Measurements from ENCODE around the gene TMEM272. TPM values are rescaled to one million over a fixed set of nuclear protein-coding genes. Genes with fewer than 3 reads are reported as not detected.

Gene TMEM272
- total and polyA plus RNA-seq, 2 experiments from 2014 or later: 0.11 to 0.76 TPM

GRCh38 chr13:51807041-51807440 is 37.9 kb downstream of the TMEM272 start:
- H3K9me2 ChIP-seq (ENCODE audit: insufficient read depth): no peaks in the 10 kb centered on the region
- no peak overlapping the region for H3K27ac ChIP-seq (ENCODE audit: low read depth)
- no peak for DNase-seq (ENCODE audit: low spot score)
- peaks cover 38% of the 10 kb centered on the region for H3K4me1 Mint-ChIP-seq
- ATAC-seq: no peak
- peaks cover 8% of the 10 kb centered on the region for H3K27me3 Mint-ChIP-seq (ENCODE audit: insufficient read depth, low read depth, poor library complexity)
- no peaks in the 10 kb centered on the region for H3K36me3 ChIP-seq (ENCODE audit: insufficient read depth)
- H3K36me3 Mint-ChIP-seq (ENCODE audit: low read depth): no peaks in the 10 kb centered on the region
- H4K20me1 ChIP-seq (replicated peaks; ENCODE audit: insufficient read depth): no peaks in the 10 kb centered on the region
- no peak overlapping the region for H2AFZ ChIP-seq
- no peaks in the 10 kb centered on the region for H3K27me3 ChIP-seq (ENCODE audit: insufficient read depth)
- no peak overlapping the region for H3K27ac Mint-ChIP-seq
- H3K79me2 ChIP-seq (replicated peaks; ENCODE audit: insufficient read depth): 0 out of 2 replicates have a peak, but pooled peaks cover 4% of the 10 kb centered on the region
- H3K4me3 Mint-ChIP-seq: no peak overlapping the region
- peaks cover 9% of the 10 kb centered on the region; the same call in 1 of the 2 replicates for H3F3A ChIP-seq (replicated peaks; ENCODE audit: low read depth)
- no peak for TF ChIP-seq CREB1 (CRISPR knock-in tag; IDR thresholded peaks at IDR 0.05; ENCODE audit: low read depth)
- no peak for TF ChIP-seq EZH2 (IDR thresholded peaks at IDR 0.05; ENCODE audit: low read depth, unreplicated experiment)
- H3K4me2 ChIP-seq: no peak overlapping the region
- peaks cover 34% of the 10 kb centered on the region for H3K4me1 ChIP-seq (ENCODE audit: insufficient read depth)
- H3K9me3 Mint-ChIP-seq: no peaks in the 10 kb centered on the region
- no peak overlapping the region for H3K4me3 ChIP-seq

- no peaks in the 10 kb centered on the region for H3K27me3 ChIP-seq (ENCODE audit: insufficient read depth)
- peaks cover 8% of the 10 kb centered on the region for H3K27me3 Mint-ChIP-seq (ENCODE audit: insufficient read depth, low read depth, poor library complexity)
- no peak overlapping the region for H3K4me3 ChIP-seq
- DNase-seq (ENCODE audit: low spot score): no peak
- H3K4me3 Mint-ChIP-seq: no peak overlapping the region
- no peaks in the 10 kb centered on the region for H3K9me3 Mint-ChIP-seq
- H4K20me1 ChIP-seq (replicated peaks; ENCODE audit: insufficient read depth): no peaks in the 10 kb centered on the region
- no peaks in the 10 kb centered on the region for H3K9me2 ChIP-seq (ENCODE audit: insufficient read depth)
- H3K79me2 ChIP-seq (replicated peaks; ENCODE audit: insufficient read depth): 0 out of 2 replicates have a peak, but pooled peaks cover 4% of the 10 kb centered on the region
- H3K4me1 Mint-ChIP-seq: peaks cover 40% of the 10 kb centered on the region
- ATAC-seq: no peak
- H3K36me3 ChIP-seq (ENCODE audit: insufficient read depth): no peaks in the 10 kb centered on the region
- H3K36me3 Mint-ChIP-seq (ENCODE audit: low read depth): no peaks in the 10 kb centered on the region
- no peak overlapping the region for H3K27ac ChIP-seq (ENCODE audit: low read depth)
- H3K4me1 ChIP-seq (ENCODE audit: insufficient read depth): peaks cover 38% of the 10 kb centered on the region
- H3K27ac Mint-ChIP-seq: no peak overlapping the region
- no peak overlapping the region for H3K4me2 ChIP-seq
- H3F3A ChIP-seq (replicated peaks; ENCODE audit: low read depth): peaks cover 9% of the 10 kb centered on the region; the same call in 1 of the 2 replicates
- TF ChIP-seq STAT1 (IDR thresholded peaks at IDR 0.05; ENCODE audit: unreplicated experiment) (no peak), ETS1 (IDR thresholded peaks at IDR 0.05) (no peak), CTCF (conservative IDR thresholded peaks at IDR 0.05; ENCODE audit: low read depth in 2 of 2) (no peak), EZH2phosphoT487 (IDR thresholded peaks at IDR 0.05; ENCODE audit: unreplicated experiment) (no peak), ZNF114 (CRISPR knock-in tag; IDR thresholded peaks at IDR 0.05) (no peak), CREB1 (CRISPR knock-in tag; IDR thresholded peaks at IDR 0.05; ENCODE audit: low read depth) (no peak), REST (IDR thresholded peaks at IDR 0.05; ENCODE audit: unreplicated experiment) (no peak), NANOG (IDR thresholded peaks at IDR 0.05; ENCODE audit: borderline replicate concordance) (no peak), ZNF331 (CRISPR knock-in tag; IDR thresholded peaks at IDR 0.05; ENCODE audit: low read depth) (no peak), EZH2 (IDR thresholded peaks at IDR 0.05; ENCODE audit: low read depth, unreplicated experiment) (no peak), POLR2AphosphoS5 (IDR thresholded peaks at IDR 0.05; ENCODE audit: low read depth) (no peak)
- no peak overlapping the region for H2AFZ ChIP-seq
Measured at GRCh38 chr13:51806566-51806965, 38.4 kb downstream of the TMEM272 start.

Measured in GM23338 (cell line).